ENCODE results near the gene RHOC.

Gene RHOC

GRCh38 chr1:112688781-112689193 is 18.1 kb downstream of the RHOC start:
- H3K4me3 ChIP-seq (ENCODE audit: low read depth, low read length): no peak overlapping the region
- no peak overlapping the region for H2AK5ac ChIP-seq (ENCODE audit: low read length)
- H3K23ac ChIP-seq (ENCODE audit: low read length): no peak overlapping the region
- peaks cover 7% of the 10 kb centered on the region in 2 experiments for H3K4me1 ChIP-seq (ENCODE audit: control insufficient read depth in 1 of 2, insufficient read depth in 2 of 2, low read length in 2 of 2)
- no peak overlapping the region for H4K8ac ChIP-seq (ENCODE audit: low read depth, low read length)
- no peak overlapping the region for H2BK120ac ChIP-seq (ENCODE audit: insufficient read depth, low read length, poor library complexity)
- H4K12ac ChIP-seq (ENCODE audit: low read depth, low read length): no peak overlapping the region
- no peak overlapping the region for H2AFZ ChIP-seq (ENCODE audit: insufficient read depth, low read length, poor library complexity)
- no peak overlapping the region for H3K4me2 ChIP-seq (ENCODE audit: low read length)
- DNase-seq: no peak
- no CpG with 5 or more reads among the region's 13 CpGs for WGBS (ENCODE audit: extremely low coverage, insufficient coverage, insufficient read length)
- no peak overlapping the region for H4K91ac ChIP-seq (ENCODE audit: low read depth, low read length)
- H2BK12ac ChIP-seq (ENCODE audit: low read length): no peak overlapping the region
- H3K27me3 ChIP-seq (ENCODE audit: insufficient read depth, low read length): no peaks in the 10 kb centered on the region
- H3K36me3 ChIP-seq (ENCODE audit: control insufficient read depth in 1 of 2, insufficient read depth in 2 of 2, low read length in 2 of 2): peaks cover 22 to 26% of the 10 kb centered on the region in 2 experiments
- no peaks in the 10 kb centered on the region for H3K79me2 ChIP-seq (ENCODE audit: control insufficient read depth, insufficient read depth, low read length, poor library complexity)
- no peak overlapping the region for H3K27ac ChIP-seq (ENCODE audit: low read depth, low read length)
- H3K4ac ChIP-seq (ENCODE audit: low read depth, low read length): no peak overlapping the region
- no peak overlapping the region for H3K18ac ChIP-seq (ENCODE audit: low read length)
- H3K9me3 ChIP-seq (ENCODE audit: insufficient read depth, low read depth, low read length): no peaks in the 10 kb centered on the region
- no peak overlapping the region for H3K14ac ChIP-seq (ENCODE audit: low read length)
- H2BK5ac ChIP-seq (ENCODE audit: low read depth, low read length, poor library complexity): no peak overlapping the region
- H3K79me1 ChIP-seq (ENCODE audit: low read length): peaks cover 2% of the 10 kb centered on the region
- no peak overlapping the region for H3K9ac ChIP-seq (ENCODE audit: low read length)

GRCh38 chr1:112687785-112688496 is 19.0 kb downstream of the RHOC start:
- H2AFZ ChIP-seq (ENCODE audit: insufficient read depth, low read length, poor library complexity): peak overlapping the region; percentile 6
- peak overlapping the region; percentile 21 for H2BK5ac ChIP-seq (ENCODE audit: low read depth, low read length, poor library complexity)
- H2AK5ac ChIP-seq (ENCODE audit: low read length): peak overlapping the region; percentile 24
- H2BK120ac ChIP-seq (ENCODE audit: insufficient read depth, low read length, poor library complexity): peak overlapping the region; percentile 44
- no peak overlapping the region for H3K23ac ChIP-seq (ENCODE audit: low read length)
- DNase-seq: no peak
- H3K9ac ChIP-seq (ENCODE audit: low read length): no peak overlapping the region
- peak overlapping the region; percentile 47 for H4K91ac ChIP-seq (ENCODE audit: low read depth, low read length)
- H4K8ac ChIP-seq (ENCODE audit: low read depth, low read length): peak overlapping the region; percentile 17
- H3K79me1 ChIP-seq (ENCODE audit: low read length): peaks cover 2% of the 10 kb centered on the region
- no peaks in the 10 kb centered on the region for H3K9me3 ChIP-seq (ENCODE audit: insufficient read depth, low read depth, low read length)
- no peak overlapping the region for H3K4me2 ChIP-seq (ENCODE audit: low read length)
- H3K18ac ChIP-seq (ENCODE audit: low read length): peak overlapping the region; percentile 22
- no peak overlapping the region for H3K27ac ChIP-seq (ENCODE audit: low read depth, low read length)
- H3K36me3 ChIP-seq (ENCODE audit: control insufficient read depth in 1 of 2, insufficient read depth in 2 of 2, low read length in 2 of 2): peaks cover 20 to 22% of the 10 kb centered on the region in 2 experiments
- H3K4ac ChIP-seq (ENCODE audit: low read depth, low read length): no peak overlapping the region
- no CpG with 5 or more reads among the region's 13 CpGs for WGBS (ENCODE audit: extremely low coverage, insufficient coverage, insufficient read length)
- H2BK12ac ChIP-seq (ENCODE audit: low read length): peak overlapping the region; percentile 33
- no peaks in the 10 kb centered on the region for H3K79me2 ChIP-seq (ENCODE audit: control insufficient read depth, insufficient read depth, low read length, poor library complexity)
- H3K27me3 ChIP-seq (ENCODE audit: insufficient read depth, low read length): no peaks in the 10 kb centered on the region
- H3K4me1 ChIP-seq (ENCODE audit: control insufficient read depth in 1 of 2, insufficient read depth in 2 of 2, low read length in 2 of 2): peaks cover 7% of the 10 kb centered on the region in 2 experiments
- H3K14ac ChIP-seq (ENCODE audit: low read length): peak overlapping the region; percentile 33
- H3K4me3 ChIP-seq (ENCODE audit: low read depth, low read length): no peak overlapping the region
- H4K12ac ChIP-seq (ENCODE audit: low read depth, low read length): no peak overlapping the region

DNA sequence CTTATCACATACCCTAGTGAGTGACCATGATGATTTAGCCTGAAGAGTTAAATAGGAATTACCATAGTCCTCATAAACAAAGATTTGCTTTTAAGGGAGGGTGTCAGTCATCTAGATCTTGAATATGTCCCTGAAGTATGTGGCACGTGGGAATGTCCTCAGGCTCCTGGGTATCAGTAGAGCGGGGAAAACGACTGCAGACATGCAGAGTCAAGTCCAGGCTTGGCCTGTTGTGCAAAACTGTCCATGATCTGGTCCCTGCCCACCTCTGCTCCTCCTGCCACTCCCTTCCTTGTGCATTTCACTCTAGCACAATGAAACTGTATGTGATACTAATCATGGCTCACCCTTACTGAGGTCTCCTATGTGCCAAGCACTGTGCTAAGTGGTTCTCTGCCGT is 19.6 kb downstream of the RHOC start:
- H3K4me2 ChIP-seq (ENCODE audit: low read length): no peak overlapping the region
- H3K79me1 ChIP-seq (ENCODE audit: low read length): peaks cover 2% of the 10 kb centered on the region
- no peak overlapping the region for H3K27ac ChIP-seq (ENCODE audit: low read depth, low read length)
- H3K9me3 ChIP-seq (ENCODE audit: insufficient read depth, low read depth, low read length): no peaks in the 10 kb centered on the region
- H3K27me3 ChIP-seq (ENCODE audit: insufficient read depth, low read length): no peaks in the 10 kb centered on the region
- peak overlapping the region; percentile 17 for H4K8ac ChIP-seq (ENCODE audit: low read depth, low read length)
- no peak overlapping the region for H3K23ac ChIP-seq (ENCODE audit: low read length)
- H2BK120ac ChIP-seq (ENCODE audit: insufficient read depth, low read length, poor library complexity): peak overlapping the region; percentile 44
- DNase-seq: peak in 1 of 2 donors; percentile 25
- H3K79me2 ChIP-seq (ENCODE audit: control insufficient read depth, insufficient read depth, low read length, poor library complexity): no peaks in the 10 kb centered on the region
- peaks cover 14 to 17% of the 10 kb centered on the region in 2 experiments for H3K36me3 ChIP-seq (ENCODE audit: control insufficient read depth in 1 of 2, insufficient read depth in 2 of 2, low read length in 2 of 2)
- H2BK12ac ChIP-seq (ENCODE audit: low read length): no peak overlapping the region
- peak overlapping the region; percentile 22 for H3K18ac ChIP-seq (ENCODE audit: low read length)
- H3K4me3 ChIP-seq (ENCODE audit: low read depth, low read length): no peak overlapping the region
- no CpG with 5 or more reads among the region's 4 CpGs for WGBS (ENCODE audit: extremely low coverage, insufficient coverage, insufficient read length)
- no peak overlapping the region for H4K12ac ChIP-seq (ENCODE audit: low read depth, low read length)
- H2AFZ ChIP-seq (ENCODE audit: insufficient read depth, low read length, poor library complexity): peak overlapping the region; percentile 6
- peak overlapping the region; percentile 21 for H2BK5ac ChIP-seq (ENCODE audit: low read depth, low read length, poor library complexity)
- H4K91ac ChIP-seq (ENCODE audit: low read depth, low read length): peak overlapping the region; percentile 47
- no peak overlapping the region for H3K14ac ChIP-seq (ENCODE audit: low read length)
- no peak overlapping the region for H3K9ac ChIP-seq (ENCODE audit: low read length)
- peaks cover 7% of the 10 kb centered on the region in 2 experiments for H3K4me1 ChIP-seq (ENCODE audit: control insufficient read depth in 1 of 2, insufficient read depth in 2 of 2, low read length in 2 of 2)
- H3K4ac ChIP-seq (ENCODE audit: low read depth, low read length): no peak overlapping the region
- no peak overlapping the region for H2AK5ac ChIP-seq (ENCODE audit: low read length)

DNA sequence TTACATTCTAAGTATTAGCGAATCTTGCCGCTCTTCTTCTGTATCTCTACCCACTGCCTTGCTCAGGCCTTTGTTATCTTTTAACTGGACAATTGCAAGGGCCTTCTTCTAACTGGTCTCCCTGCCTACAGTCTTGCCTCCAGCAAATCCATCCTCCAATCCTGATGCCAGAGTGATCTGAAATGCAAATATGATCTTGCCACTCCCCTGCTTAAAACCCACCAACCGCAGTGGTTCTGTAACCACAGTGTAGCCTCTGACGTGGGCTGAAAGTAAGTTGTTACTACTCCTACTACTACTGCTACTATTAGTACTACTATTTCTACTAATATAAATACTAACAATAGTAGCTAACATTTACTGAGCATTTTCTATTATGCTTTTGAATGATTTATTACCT is 20.1 kb downstream of the RHOC start:
- Histone ChIP-seq H4K12ac (ENCODE audit: low read depth, low read length) (no peak overlapping the region), H4K91ac (ENCODE audit: low read depth, low read length) (no peak overlapping the region), H3K79me2 (ENCODE audit: control insufficient read depth, insufficient read depth, low read length, poor library complexity) (no peaks in the 10 kb centered on the region), H3K9ac (ENCODE audit: low read length) (no peak overlapping the region), H3K14ac (ENCODE audit: low read length) (no peak overlapping the region), H3K36me3 (ENCODE audit: control insufficient read depth in 1 of 2, insufficient read depth in 2 of 2, low read length in 2 of 2) (peaks cover 12 to 13% of the 10 kb centered on the region in 2 experiments), H2BK120ac (ENCODE audit: insufficient read depth, low read length, poor library complexity) (no peak overlapping the region), H3K9me3 (ENCODE audit: insufficient read depth, low read depth, low read length) (no peaks in the 10 kb centered on the region), H2BK12ac (ENCODE audit: low read length) (no peak overlapping the region), H2AK5ac (ENCODE audit: low read length) (no peak overlapping the region), H3K18ac (ENCODE audit: low read length) (no peak overlapping the region), H3K4me1 (ENCODE audit: control insufficient read depth in 1 of 2, insufficient read depth in 2 of 2, low read length in 2 of 2) (peaks cover 7% of the 10 kb centered on the region in 2 experiments), H3K79me1 (ENCODE audit: low read length) (peaks cover 2% of the 10 kb centered on the region), H2AFZ (ENCODE audit: insufficient read depth, low read length, poor library complexity) (no peak overlapping the region), H3K27me3 (ENCODE audit: insufficient read depth, low read length) (no peaks in the 10 kb centered on the region), H3K27ac (ENCODE audit: low read depth, low read length) (no peak overlapping the region), H3K4ac (ENCODE audit: low read depth, low read length) (no peak overlapping the region), H2BK5ac (ENCODE audit: low read depth, low read length, poor library complexity) (no peak overlapping the region), H4K8ac (ENCODE audit: low read depth, low read length) (no peak overlapping the region), H3K4me2 (ENCODE audit: low read length) (no peak overlapping the region), H3K4me3 (ENCODE audit: low read depth, low read length) (no peak overlapping the region), H3K23ac (ENCODE audit: low read length) (no peak overlapping the region)
- WGBS (ENCODE audit: extremely low coverage, insufficient coverage, insufficient read length): no CpG with 5 or more reads among the region's 4 CpGs
- DNase-seq: no peak
